HFFc6 (cell line): ENCODE results near the gene MSANTD2. TPM values are rescaled to one million over a fixed set of nuclear protein-coding genes. Genes with fewer than 3 reads are reported as not detected.

Experiments
- DNase-seq: peaks from one replicate; pipeline ENCODE4 v3.0.0-alpha.2; 2018
- H3K27ac Mint-ChIP-seq: 2 replicates; pipeline ENCODE4 v1.8.0; 2020; ENCODE audit warnings: mild to moderate bottlenecking, mixed read lengths
- H3K27me3 Mint-ChIP-seq: 2 replicates; pipeline ENCODE4 v1.8.0; 2021; ENCODE audit warnings: mild to moderate bottlenecking, moderate library complexity, mixed read lengths; ENCODE audit not compliant: insufficient read depth
- H3K36me3 Mint-ChIP-seq: 2 replicates; pipeline ENCODE4 v1.8.0; 2021; ENCODE audit warnings: low read depth, mixed read lengths
- H3K4me1 Mint-ChIP-seq: 2 replicates; pipeline ENCODE4 v1.8.0; 2020; ENCODE audit warnings: low read depth, mixed read lengths
- H3K4me3 Mint-ChIP-seq: 2 replicates; pipeline ENCODE4 v1.8.0; 2020; ENCODE audit warnings: mild to moderate bottlenecking, moderate library complexity, mixed read lengths
- H3K9me3 Mint-ChIP-seq: 2 replicates; pipeline ENCODE4 v1.8.0; 2020; ENCODE audit warnings: mild to moderate bottlenecking, mixed read lengths
- CTCF ChIP-seq: fragments of 200-600 bp; sonication (generic); IDR thresholded peaks from 2 replicates; pipeline ENCODE4 v1.5.0; 2021; ENCODE audit warnings: antibody characterized with exemption, mild to moderate bottlenecking
- total RNA-seq, 6 experiments: library from RNA; stranded (reverse); fragmentation: NEBNext Ultra II Directional; extraction: Animal tissue kit (Norgen Biotek cat#: 25700); gene quantifications; 2 replicates in 1 of 6; 3 replicates in 5 of 6; pipeline ENCODE4 v1.2.3, GENCODE V29; 2021

Gene MSANTD2
- total RNA-seq, 6 experiments from 2014 or later = 4.4 to 7.1 (median 5.8) TPM

DNA sequence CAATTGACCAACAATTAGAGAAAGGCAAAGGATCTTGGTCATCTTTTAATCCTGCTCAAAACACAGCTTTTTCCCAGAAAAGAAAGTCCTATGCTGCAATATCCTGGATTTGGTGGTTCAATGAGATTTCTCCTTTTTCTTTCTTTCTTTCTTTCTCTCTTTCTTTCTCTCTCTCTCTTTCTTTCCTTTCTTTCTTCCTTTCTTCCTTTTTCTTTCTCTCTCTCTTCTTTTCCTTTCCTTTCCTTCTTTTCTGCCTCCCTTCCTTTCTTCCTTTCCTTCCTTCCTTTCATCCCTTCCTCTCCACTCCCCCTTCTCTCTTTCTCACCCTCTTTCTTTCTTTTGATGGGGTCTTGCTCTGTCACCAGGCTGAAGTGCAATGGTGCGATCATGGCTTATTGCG lies 31.7 kb upstream of the MSANTD2 start:
- Mint-ChIP-seq H3K4me3 (no peak overlapping the region), H3K9me3 (no peaks in the 10 kb centered on the region), H3K36me3 (no peaks in the 10 kb centered on the region), H3K4me1 (peaks cover 16% of the 10 kb centered on the region), H3K27ac (no peak overlapping the region), H3K27me3 (peaks cover 13% of the 10 kb centered on the region)
- no peak for DNase-seq
- TF ChIP-seq CTCF = no peak

DNA sequence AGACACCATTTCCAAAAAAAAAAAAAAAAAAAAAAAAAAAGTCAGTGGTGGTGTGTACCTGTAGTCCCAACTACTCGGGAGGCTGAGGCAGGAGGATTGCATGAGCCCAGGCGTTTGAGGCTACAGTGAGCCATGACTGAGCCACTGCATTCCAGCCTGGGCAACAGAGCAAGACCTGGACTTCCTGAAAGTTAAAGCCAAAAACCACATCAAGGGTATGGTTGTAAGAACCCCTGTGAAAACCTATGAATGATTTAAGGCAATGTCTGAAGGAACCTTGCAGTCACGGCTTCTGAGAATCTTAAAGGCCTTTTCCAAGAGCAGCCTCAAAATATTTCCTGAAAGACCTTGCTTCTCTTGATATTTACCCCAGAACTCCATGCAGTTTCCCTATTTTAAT lies 30.5 kb upstream of the MSANTD2 start:
- TF ChIP-seq CTCF = no peak
- H3K9me3 Mint-ChIP-seq = no peaks in the 10 kb centered on the region
- H3K4me3 Mint-ChIP-seq = no peak overlapping the region
- no peak for DNase-seq
- peaks cover 17% of the 10 kb centered on the region for H3K27me3 Mint-ChIP-seq
- no peaks in the 10 kb centered on the region for H3K36me3 Mint-ChIP-seq
- H3K4me1 Mint-ChIP-seq = 0 out of 2 replicates have a peak, but pooled peaks cover 4% of the 10 kb centered on the region
- no peak overlapping the region for H3K27ac Mint-ChIP-seq

GRCh38 chr11:124829986-124830385 lies 29.8 kb upstream of the MSANTD2 start:
- no peak for TF ChIP-seq CTCF
- DNase-seq = no peak
- Mint-ChIP-seq H3K27ac (no peak overlapping the region), H3K9me3 (no peaks in the 10 kb centered on the region), H3K4me3 (no peak overlapping the region), H3K4me1 (0 out of 2 replicates have a peak, but pooled peaks cover 4% of the 10 kb centered on the region), H3K27me3 (peaks cover 17% of the 10 kb centered on the region), H3K36me3 (no peaks in the 10 kb centered on the region)

DNA sequence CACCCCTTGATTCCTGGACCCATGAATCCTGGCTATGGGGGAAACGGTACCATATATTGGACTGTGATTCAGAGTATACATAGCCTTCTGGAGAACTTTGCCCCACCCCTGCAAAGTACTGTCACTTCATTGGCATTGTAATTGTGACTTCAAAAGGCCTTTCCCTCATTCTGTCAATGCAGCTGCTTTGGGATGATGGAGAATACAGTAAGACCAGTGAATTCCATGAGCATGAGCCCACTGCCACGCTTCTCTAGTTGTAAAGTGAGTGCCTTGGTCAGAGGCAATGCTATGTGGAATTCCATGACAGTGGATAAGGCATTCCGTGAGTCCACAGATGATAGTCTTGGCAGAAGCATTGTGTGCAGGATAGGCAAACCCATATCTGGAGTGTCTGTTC lies 25.7 kb upstream of the MSANTD2 start:
- Mint-ChIP-seq H3K4me1 (peaks cover 4% of the 10 kb centered on the region; the same call in 1 of the 2 replicates), H3K36me3 (no peaks in the 10 kb centered on the region), H3K27ac (no peak overlapping the region), H3K4me3 (no peak overlapping the region), H3K27me3 (peaks cover 43% of the 10 kb centered on the region), H3K9me3 (no peaks in the 10 kb centered on the region)
- TF ChIP-seq CTCF = no peak
- peak; percentile 20 for DNase-seq

- no peak for TF ChIP-seq CTCF
- Mint-ChIP-seq H3K36me3 (no peaks in the 10 kb centered on the region), H3K27ac (no peak overlapping the region), H3K4me1 (no peaks in the 10 kb centered on the region; the same call in 1 of the 2 replicates), H3K27me3 (peaks cover 44% of the 10 kb centered on the region), H3K9me3 (no peaks in the 10 kb centered on the region), H3K4me3 (no peak overlapping the region)
- no peak for DNase-seq
These were observed 23.5 kb upstream of the MSANTD2 start for GRCh38 chr11:124823512-124824376.
